CD4-positive, alpha-beta T cell treated with Interferon gamma for 1 hour (primary cell): Measurements from ENCODE around the gene BANF1.
"Not testable (repeated sequence)": the region's sequence is repeated elsewhere in the genome, so short reads cannot be mapped to it uniquely, and the experiment has no call there.

Experiments
- DNase-seq: peaks from one replicate; pipeline ENCODE4 v3.0.0-alpha.2; 2020

BANF1 gene

GRCh38 chr11:66011785-66012303, 9.5 kb downstream of the BANF1 start, which contains the start of gene CST6:
Gene CST6 (plus strand): TSS chr11:66012008. CDS start chr11:66012045, 37 bp downstream.
- no peak for DNase-seq

- DNase-seq = no peak
Measured at GRCh38 chr11:66012371-66012945, 10.2 kb downstream of the BANF1 start.

DNA sequence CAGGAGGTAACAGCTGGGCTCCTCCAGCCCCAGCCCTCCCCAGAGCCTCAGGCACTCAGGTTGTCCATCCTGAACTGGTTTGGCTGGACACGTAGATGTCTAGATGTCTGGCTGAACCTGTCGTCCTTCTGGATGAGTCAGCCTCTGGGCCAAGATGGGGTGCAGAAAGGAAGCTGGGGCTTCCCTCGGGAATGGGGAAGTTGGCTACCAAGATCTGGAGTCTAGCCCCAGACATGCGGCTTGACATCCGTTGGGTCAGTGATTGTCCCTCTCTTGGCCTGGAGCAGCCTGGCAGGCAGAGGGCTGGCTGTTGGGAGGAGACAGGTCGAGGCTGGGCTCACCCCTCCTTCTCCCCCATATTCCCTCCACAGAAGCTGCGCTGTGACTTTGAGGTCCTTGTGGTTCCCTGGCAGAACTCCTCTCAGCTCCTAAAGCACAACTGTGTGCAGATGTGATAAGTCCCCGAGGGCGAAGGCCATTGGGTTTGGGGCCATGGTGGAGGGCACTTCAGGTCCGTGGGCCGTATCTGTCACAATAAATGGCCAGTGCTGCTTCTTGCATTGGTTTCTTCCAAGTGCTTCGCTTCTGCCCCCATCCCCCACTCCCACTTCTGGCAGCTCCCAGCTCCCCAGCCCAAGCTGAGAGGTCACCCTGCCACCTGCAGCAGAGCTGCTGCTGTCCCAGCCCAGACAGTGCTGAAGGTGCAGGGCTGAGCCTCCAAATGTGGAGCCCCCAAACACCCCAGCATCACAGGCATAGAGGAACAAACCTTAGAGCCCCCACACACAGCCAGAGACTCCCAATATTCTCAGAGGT, 10.9 kb downstream of the BANF1 start:
- peak; percentile 56 for DNase-seq

GRCh38 chr11:66013762-66014100, 11.4 kb downstream of the BANF1 start:
- DNase-seq = no peak

- DNase-seq = no peak
Measured at GRCh38 chr11:66014804-66015453, 12.6 kb downstream of the BANF1 start.

GRCh38 chr11:66015454-66015881, 13.2 kb downstream of the BANF1 start:
- DNase-seq = no peak

DNA sequence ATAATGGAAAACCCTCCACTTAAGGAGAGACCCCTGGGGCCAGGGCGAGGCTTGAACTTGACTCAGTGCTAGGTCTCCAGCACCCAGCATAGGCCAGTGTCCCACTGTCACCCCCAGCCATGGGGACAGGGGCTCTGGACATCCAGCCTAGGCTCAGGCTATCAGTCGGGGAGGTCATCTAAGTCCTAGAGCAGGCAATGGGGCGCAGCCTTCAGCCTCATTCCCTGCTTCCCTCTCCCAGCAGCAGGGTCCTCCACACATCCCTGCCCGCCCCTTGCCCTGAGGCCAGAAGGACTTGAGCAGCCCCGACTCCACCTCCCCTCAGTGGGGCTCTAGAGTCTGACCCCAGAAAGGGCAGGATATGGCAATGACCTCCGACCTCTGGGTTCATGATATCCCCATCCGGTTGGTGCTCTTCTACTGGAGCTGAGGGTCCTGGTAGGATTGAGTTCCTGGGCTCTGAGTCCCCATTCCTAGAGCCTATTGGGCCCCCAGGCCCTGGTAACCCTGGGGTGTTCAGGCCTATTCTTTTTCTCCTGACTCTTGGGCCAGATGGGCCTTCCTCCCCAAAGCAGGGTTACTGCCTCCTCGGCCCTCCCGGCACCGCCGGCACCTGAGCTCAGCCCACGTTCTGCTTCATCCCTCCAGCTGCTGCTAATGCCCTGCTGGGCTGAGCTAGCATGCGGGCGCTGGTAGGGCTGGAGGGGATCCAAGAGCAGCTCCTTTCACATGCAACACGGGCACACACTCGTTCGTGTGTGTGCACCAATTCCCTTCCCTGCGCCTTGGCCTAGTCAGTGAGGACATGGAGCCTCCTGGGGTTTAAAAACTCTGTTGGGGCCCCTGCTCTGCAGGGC, 13.9 kb downstream of the BANF1 start:
- DNase-seq = no peak

- no peak for DNase-seq
Measured at GRCh38 chr11:66016793-66017177, 14.5 kb downstream of the BANF1 start.

DNA sequence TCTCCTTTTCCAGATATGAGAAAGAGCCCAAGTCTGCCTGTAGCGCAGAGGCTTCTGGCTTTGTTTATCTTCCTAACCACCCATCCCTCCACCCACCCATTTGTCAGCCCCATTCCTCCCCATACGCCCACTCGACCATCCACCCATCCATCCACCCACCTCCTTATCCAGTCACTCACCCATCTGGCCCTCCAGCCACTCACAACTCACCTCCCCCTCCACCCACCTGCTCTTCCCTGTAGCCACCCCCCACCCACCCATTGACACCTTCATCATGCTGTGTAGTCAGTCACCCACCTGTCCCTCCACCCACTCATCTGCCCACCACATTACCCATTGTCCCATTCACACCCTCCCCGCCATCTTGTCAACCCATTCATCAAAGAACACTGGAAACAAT, 15.0 kb downstream of the BANF1 start:
- DNase-seq = no peak

GRCh38 chr11:66020212-66020611, 17.9 kb downstream of the BANF1 start:
- DNase-seq = no peak

DNA sequence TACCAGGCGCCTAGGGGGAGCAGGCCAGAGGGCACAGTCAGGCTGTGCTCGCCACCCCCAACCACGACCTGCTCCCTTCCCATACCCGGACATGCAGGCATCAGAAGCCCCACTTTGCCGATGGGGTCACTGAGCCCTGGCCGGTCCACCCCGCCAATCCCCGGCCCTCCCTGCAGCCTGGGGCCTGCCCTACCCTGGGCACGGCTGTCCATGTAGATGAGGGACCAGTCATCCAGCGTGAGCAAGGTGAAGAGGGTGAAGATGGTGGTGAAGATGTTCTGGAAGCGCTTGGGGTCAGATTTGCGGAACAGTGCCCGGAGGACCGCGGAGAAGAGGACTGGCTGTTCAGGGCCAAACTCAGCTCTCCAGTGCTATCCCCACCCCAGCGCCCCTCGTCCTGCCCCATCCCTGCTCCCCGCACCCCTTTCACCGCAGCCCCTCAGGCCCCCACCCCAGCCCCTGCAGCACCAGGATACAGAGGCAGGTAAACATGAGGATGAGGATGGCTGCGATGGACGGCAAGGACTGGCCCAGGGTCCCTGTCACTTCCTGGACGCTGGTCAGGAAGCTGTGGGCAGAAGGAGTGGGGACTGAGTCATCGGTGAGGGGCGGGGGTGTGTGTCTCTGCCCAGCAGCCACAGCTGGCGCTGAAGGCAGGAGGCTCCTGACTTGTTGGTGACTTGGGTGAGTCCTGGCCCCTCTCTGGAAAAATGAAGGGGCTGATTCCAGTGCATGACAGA, 18.5 kb downstream of the BANF1 start:
- peak; percentile 70 for DNase-seq

GRCh38 chr11:66022401-66023185, 20.3 kb downstream of the BANF1 start:
- DNase-seq = peak; percentile 67

DNA sequence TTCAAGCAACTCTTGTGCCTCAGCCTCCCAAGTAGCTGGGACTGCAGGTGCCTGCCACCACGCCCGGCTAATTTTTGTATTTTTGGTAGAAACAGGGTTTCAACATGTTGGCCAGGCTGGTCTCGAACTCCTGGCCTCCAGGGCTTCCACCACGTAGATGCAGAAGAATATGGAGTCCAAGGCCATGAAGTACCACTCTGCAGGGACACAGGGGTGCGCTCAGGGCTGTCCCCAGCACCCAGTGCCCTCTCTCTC, 20.8 kb downstream of the BANF1 start:
- not testable (repeated sequence) for DNase-seq

- no peak for DNase-seq
Measured at GRCh38 chr11:66026017-66026529, 23.8 kb downstream of the BANF1 start, which contains the start of gene CATSPER1. Gene CATSPER1 (minus strand): TSS chr11:66026479. CDS start chr11:66026379, 100 bp downstream.

DNA sequence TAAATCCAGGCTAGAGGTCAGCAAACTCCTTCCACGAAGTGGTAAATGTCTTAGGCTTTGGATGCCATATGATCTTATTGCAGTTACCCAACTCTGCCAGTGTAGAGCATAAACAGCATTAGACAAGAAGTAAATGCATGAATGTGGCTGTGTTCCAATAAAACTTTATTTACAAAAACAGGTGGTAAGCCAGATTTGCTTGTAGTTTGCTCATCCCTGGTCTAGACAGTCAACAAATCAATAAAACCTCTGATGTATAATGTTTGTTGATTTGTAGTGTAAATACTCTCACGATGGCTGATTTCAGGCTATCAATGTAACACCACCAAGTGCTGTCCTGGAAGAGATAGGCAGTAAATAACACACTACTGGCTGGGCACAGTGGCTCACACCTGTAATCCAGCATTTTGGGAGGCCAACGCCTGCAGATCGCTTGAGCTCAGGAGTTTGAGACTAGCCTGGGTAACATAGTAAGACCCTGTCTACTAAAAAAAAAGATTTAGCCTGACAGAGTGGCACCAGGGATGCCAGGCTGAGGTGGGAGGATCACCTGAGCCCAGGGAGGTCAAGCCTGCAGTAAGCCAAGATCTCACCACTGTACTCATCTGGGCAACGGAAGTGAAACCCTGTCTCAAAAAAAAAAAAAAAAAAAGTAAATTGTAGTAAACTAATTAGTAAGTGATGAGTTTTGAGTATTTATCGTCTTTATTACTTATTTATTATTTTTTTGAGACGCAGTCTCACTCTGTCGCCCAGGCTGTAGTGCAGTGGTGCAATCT, 30.8 kb downstream of the BANF1 start:
- no peak for DNase-seq

DNA sequence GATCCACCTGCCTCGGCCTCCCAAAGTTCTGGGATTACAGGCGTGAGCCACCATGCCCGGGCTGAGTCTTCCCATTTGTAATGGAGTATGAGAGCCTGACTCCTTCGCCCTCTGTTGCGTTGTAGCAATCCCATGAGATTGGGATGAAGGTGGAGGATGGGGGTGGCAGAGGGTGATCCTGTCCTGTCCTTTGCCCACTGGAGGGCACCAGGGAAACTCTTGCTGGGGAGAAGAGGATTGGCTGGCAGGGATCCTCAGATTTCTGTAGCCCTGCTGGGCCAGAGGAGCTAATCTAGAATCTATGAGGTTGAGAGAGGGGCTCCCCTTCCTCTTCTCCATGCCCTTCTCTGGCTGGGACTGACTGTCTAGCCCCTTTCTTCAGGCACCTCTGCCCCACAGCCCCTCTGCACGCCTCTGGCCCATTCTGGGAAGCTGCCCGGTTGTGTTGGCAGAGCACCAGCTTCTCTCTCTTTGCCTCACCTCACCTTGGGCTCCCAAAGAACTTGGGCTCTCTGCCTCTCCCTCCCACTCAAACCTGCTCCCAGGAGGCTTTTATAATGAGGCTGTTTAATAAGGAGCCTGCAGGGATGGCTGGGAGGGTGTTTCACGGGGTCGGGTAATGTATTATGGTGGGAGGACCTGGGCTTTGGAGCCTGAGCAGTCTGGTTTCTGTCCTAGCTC, 33.5 kb downstream of the BANF1 start:
- DNase-seq = no peak

DNA sequence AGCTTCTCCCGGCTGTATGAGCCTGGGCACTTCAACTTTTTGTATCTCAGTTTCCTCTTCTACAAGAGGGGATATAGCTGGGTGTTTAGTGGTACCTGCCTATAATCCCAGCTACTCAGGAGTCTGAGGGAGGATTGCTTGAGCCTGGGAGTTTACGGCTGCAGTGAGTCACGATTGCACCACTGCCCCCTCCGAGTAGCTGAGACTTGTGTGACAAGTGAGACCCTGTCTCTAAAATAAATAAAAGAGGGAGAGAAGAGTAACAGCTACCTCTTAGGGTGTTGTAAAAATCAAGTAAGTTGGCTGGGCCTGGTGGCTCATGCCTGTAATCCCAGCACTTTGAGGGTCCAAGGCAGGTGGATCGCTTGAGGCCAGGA, 34.0 kb downstream of the BANF1 start:
- no peak for DNase-seq

- no peak for DNase-seq
Measured at GRCh38 chr11:66037327-66037726, 35.0 kb downstream of the BANF1 start.

- DNase-seq = no peak
Measured at GRCh38 chr11:66039765-66040164, 37.5 kb downstream of the BANF1 start.
